GM21447 (cell line): ENCODE data around the gene DEPDC1B.
"Not testable (repeated sequence)": the region's sequence is repeated elsewhere in the genome, so short reads cannot be mapped to it uniquely, and the experiment has no call there.

Experiments
- ATAC-seq: cut with Tn5 transposase; IDR thresholded peaks from one replicate; pipeline ENCODE4 v1.9.1; 2021; ENCODE audit not compliant: unreplicated experiment

DEPDC1B gene

DNA sequence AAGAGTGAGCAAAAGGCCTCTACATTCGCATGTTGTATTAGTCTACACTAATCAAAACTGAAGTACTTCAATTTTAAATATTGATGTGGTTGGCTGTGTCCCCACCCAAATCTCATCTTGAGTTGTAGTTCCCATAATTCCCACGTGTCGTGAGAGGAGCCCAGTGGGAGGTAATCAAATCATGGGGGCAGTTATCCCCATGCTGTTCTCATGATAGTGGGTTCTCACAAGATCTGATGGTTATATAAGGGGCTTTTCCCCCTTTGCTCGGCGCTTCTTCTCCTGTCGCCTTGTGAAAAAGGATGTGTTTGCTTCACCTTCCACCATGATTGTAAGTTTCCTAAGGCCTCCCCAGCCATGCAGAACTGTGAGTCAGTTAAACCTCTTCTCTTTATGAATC lies 112.7 kb downstream of the DEPDC1B start:
- not testable (repeated sequence) for ATAC-seq

- ATAC-seq, result no peak
These were observed 113.6 kb downstream of the DEPDC1B start for GRCh38 chr5:60586307-60586901.

DNA sequence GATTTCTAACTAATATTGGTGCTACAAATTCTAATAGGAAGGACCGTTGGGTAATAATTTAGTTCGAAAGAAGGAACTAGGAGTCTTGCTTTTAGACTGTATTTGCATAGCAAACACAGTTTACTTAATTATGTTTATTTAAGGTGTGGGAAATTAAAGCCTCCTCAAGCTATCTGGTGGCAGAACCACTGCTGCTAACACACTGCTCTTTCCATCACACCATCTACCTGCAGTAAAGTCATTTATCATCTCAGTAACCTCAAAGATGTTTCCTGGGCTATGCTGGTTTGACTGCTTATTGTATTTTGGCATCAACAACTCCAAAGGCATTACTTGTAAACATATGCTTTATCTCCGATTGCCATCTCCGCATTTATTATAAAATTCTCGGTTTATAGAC lies 114.3 kb downstream of the DEPDC1B start:
- no peak for ATAC-seq

DNA sequence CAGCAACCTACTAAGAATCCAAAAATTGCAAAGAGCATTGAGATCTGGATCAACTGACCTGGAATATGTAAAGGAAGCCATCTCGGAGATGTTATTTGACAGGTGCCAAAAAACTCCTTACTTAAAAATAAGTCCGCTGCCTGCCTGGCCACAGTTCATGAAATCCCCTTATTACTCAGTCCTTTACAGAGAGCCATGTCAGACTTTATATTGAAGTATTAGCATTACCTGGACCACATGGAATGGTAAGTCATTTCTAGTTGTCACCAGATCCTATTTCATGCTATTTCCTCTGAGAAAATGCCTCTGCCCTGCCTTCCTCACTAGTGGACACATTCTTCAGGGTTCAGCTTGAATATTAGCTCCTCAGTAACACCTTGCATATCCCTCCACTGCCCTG lies 115.7 kb downstream of the DEPDC1B start:
- ATAC-seq, result no peak

DNA sequence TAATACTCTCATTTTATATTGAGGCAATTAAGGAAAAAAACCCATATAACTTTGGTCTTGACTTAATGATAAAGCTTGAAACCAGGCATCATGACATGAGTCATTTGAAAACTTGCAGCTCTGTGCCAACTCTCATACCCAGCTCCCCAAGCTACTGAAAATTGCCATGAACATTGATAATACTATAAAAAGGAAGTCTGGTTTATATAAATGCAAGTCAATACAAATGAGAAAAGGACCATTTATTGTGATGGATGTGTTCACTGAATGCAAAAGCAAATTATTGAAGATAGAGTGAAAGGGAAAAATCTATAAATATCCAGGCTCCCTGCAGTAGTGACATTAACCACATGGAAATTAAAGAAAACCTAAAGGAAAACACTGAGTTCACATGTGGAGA lies 116.3 kb downstream of the DEPDC1B start:
- no peak for ATAC-seq

GRCh38 chr5:60578315-60578714 lies 121.7 kb downstream of the DEPDC1B start:
- ATAC-seq, result no peak

DNA sequence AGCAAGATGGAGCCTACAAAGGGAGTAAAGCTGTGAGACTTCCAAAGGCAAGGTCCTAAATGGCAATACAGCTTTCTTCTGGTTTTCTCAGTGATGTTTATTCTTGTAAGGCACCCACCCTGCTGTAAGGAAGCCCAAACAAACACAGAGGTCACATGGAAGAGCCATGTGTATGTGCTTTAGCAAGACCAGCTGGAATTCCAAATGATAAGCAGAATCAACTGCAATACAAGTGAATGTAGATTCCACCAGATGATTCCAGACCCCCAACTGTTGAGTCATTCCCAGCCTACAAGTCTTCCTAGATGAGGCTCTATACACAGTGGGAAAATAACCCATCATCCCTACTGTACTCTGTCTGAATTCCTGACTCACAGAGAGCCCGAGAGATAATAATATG lies 122.8 kb downstream of the DEPDC1B start:
- ATAC-seq, result no peak

DNA sequence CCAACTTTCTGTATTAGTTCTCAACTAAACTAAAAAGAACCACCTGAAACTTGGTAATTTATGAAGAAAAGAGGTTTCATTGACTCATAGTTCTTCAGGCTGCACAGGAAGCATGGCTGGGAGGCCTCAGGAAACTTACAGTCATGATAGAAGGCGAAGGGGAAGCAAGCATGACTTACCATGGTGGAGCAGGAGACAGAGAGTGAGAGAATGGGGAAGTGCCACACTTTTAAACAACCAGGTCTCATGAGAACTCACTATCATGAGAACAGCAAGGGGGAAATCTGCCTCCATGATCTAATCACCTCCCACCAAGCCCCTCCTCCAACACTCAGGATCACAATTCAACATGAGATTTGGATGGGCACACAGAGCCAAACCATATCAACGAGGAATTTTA lies 123.5 kb downstream of the DEPDC1B start:
- ATAC-seq, result no peak

DNA sequence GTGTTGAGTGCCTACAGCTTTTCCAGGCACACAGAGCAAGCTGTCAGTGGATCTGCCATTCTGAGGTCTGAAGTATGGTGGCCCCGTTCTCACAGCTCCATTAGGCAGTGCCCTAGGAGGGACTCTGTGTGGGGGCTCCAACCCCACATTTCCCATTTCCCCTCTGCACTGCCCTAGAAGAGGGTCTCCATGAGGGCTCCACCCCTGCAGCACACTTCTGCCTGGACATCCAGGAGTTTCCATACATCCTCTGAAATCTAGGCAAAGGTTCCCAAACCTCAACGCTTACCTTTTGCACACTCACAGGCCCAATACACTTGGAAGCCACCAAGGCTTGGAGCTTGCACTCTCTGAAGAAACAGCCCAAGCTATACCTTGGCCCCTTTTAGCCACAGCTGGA lies 131.3 kb downstream of the DEPDC1B start:
- no peak for ATAC-seq

DNA sequence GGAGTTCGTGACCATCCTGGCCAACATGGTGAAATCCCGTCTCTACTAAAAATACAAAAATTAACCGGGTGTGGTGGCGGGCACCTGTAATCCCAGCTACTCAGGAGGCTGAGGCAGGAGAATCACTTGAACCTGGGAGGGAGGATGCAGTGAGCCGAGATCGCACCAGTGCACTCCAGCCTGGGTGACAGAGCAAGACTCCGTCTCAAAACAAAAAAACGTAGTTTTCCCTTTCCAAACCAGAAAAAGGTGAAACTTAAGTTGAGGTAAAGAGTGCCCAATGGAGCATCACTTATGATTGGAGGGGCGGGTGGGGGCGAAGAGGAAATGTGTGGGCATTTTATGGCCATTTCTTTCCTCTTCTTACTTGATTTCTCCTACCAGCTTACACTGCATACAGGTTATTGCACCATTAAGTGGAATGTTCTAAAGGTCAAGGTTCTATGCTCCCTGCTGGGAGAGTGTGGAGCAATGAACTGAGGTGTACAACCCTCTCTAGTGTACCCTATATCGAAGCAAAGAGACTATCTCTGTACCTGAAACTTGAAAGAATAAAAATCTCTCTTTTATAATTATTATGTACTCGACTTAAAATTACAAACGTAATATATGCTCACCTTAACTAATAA lies 136.2 kb downstream of the DEPDC1B start:
- no peak for ATAC-seq

DNA sequence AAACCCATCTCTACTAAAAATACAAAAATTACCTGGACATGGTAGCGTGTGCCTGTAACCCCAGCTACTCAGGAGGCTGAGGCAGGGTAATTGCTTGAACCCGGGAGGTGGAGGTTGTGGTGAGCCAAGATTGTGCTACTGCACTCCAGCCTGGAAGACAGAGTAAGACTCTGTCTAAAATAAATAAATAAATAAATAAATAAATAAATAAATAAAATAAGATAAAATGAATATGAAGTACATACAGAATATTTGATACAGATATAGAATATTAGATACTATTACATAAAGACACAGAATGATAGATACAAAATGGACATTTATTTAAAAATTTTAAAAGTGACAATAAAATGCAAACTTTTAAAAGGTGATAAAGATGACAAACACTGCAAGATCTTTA lies 146.7 kb downstream of the DEPDC1B start:
- not testable (repeated sequence) for ATAC-seq

DNA sequence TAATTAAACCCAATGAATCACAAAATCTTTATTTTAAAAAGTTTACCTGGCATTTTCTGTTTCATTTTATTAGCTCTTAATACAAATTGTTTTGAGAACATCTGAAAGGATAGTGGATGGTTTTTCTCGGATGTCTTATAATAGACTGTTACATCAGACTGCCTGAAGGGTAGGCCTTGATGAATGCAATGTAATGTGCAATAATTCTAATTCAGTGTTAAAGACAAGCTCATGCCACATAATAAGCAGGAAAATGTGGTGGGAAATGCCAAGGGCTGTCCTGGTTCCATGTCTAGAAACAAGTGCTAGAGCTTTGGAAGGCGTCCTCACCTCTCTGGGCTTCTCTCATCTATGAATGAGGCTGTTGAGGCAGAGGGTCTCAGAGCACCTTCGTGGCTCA lies 148.1 kb downstream of the DEPDC1B start:
- ATAC-seq, result no peak

GRCh38 chr5:60551250-60551649 lies 148.7 kb downstream of the DEPDC1B start:
- ATAC-seq, result no peak

DNA sequence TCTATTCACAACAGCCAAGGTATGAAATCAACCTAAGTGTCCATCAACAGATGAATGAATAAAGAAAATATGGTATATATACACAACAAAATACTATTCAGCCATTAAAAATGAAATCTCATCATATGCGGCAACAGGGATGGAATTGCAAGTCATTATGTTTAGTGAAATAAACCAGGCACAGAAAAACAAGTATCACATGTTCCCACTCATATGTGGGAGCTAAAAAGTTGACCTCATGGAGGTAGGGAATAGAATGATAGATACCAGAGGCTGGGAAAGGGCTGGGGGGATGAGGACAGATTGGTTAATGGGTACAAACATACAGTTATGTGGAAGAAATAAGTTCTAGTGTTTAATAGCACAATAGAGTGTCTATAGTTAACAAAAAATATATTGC lies 149.7 kb downstream of the DEPDC1B start:
- ATAC-seq, result no peak

DNA sequence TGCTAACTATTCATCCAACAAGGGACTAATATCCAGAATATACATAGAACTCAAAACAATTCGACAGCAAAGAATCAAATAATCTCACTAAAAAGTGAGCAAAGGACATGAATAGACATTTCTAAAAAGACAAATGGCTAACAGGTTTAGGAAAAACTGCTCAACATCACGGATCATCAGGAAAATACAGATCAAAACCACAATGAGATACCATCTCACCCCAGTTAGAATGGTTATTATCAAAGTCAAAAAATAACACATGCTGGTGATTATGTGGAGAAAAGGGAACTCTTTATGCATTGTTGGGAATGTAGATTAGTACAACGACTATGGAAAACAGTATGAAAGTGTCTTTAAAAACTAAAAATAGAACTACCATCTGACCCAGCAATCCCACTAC lies 150.1 kb downstream of the DEPDC1B start:
- ATAC-seq, result no peak
